ENCODE results near the gene HOXB13. TPM values are rescaled to one million over a fixed set of nuclear protein-coding genes. Genes with fewer than 3 reads are reported as not detected.

The HOXB13 gene
- total RNA-seq, 4 donors from 2014 or later = not detected

GRCh38 chr17:48756830-48757251 lies 28.3 kb upstream of the HOXB13 start:
- no peaks in the 10 kb centered on the region for H3K9me3 ChIP-seq

GRCh38 chr17:48755356-48755755 lies 26.8 kb upstream of the HOXB13 start:
- no peaks in the 10 kb centered on the region for H3K36me3 ChIP-seq
- no peak overlapping the region for H3K27ac ChIP-seq
- peaks cover 0 to 9% of the 10 kb centered on the region in 2 donors for H3K4me1 ChIP-seq
- TF ChIP-seq POLR2A (IDR thresholded peaks at IDR 0.05) = no peak
- no peak for TF ChIP-seq CTCF (IDR thresholded peaks at IDR 0.05)
- H3K9me3 ChIP-seq = no peaks in the 10 kb centered on the region
- intact Hi-C loops (cut with DNase I; ENCODE audit: low total_unique reads) = no loop called here
- peaks cover 4 to 64% of the 10 kb centered on the region in 2 donors for H3K27me3 ChIP-seq
- no peak overlapping the region for H3K4me3 ChIP-seq
- DNase-seq = no peak

More at GRCh38 chr17:48756830-48757251, 28.3 kb upstream of the HOXB13 start:
- Histone ChIP-seq H3K27me3 (peaks cover 4 to 50% of the 10 kb centered on the region in 2 donors), H3K4me3 (no peak overlapping the region), H3K4me1 (peaks cover 0 to 9% of the 10 kb centered on the region in 2 donors), H3K36me3 (no peaks in the 10 kb centered on the region), H3K27ac (no peak overlapping the region)
- intact Hi-C loops (cut with DNase I; ENCODE audit: low total_unique reads) = no loop called here
- no peak for TF ChIP-seq CTCF (IDR thresholded peaks at IDR 0.05)
- no peak for TF ChIP-seq POLR2A (IDR thresholded peaks at IDR 0.05)
- no peak for DNase-seq

DNA sequence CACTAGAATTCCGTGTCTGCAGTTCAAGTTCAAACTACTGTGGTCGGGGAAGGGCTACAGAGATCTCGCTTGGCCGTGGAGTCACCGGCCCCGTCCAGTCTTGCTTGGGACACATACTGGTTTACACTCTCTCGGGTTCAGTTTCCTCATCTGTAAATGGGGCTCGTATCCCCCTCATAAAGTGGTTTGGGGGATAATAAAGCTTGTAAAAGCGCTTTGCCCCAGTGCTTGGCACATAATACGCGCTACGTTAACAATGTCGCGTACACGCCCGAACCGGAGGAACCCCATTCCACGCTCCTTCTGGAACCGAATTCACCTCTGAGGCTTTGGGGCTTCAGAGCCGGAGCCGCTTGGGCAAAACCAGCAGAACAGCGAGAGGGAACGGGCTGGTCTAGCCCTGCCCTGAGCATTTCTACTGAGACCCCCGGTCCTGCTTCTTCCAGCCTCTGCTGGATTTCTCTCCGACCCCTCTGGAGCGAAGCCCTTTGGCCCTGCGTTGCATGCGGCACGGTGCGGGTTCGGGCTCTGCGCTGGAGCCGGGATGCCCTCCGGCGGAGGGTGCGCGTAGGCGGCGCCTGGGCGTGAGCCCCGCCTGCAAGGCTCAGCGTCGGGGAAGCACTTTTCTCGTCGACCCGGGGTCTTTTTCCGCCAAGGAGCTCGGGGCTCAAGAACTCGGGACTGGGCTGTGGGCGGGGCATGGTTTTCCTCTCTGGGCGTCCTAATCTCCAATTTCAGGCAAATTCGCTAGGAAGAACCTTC lies 26.1 kb upstream of the HOXB13 start:
- intact Hi-C loops (cut with DNase I; ENCODE audit: low total_unique reads) = no loop called here
- Histone ChIP-seq H3K36me3 (no peaks in the 10 kb centered on the region), H3K27me3 (peaks cover 8 to 69% of the 10 kb centered on the region in 2 donors), H3K4me1 (peaks cover 0 to 9% of the 10 kb centered on the region in 2 donors), H3K4me3 (no peak overlapping the region), H3K27ac (no peak overlapping the region), H3K9me3 (no peaks in the 10 kb centered on the region)
- TF ChIP-seq CTCF (IDR thresholded peaks at IDR 0.05) = no peak
- no peak for TF ChIP-seq POLR2A (IDR thresholded peaks at IDR 0.05)
- no peak for DNase-seq

DNA sequence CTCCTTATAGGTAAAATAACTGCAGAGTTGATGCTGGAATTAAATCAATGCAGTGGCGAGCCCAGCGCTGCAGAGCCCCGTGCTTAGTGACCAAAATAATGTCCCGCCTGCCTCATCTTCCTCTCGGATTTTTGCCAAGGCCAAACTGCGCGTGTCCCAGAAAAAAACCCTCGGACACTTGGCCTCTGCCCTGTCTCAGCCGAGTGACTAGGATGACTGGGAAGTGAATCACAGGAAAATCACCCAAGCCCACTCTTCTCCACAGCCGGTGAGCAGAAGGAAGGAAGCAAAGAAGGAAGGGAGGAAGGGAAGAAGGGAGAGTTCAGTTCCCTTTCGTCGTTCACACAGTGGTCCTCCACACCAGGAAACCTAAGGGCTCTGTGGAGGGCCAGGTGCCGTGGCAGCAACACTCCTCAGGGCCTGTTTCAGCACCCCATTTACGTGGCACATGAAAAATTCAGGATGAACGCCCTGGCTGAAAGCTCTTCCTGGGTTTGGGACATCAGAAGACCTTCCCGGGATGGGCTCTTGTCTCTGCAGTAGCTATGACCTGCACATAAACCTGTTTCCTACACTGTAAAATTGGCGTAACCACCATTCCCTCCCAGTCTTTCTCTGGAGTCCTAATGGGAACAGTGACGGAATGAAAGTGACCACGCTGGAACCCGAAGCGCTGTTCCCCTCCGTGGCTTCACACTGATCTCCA lies 25.4 kb upstream of the HOXB13 start:
- Histone ChIP-seq H3K4me3 (no peak overlapping the region), H3K27me3 (peaks cover 15 to 69% of the 10 kb centered on the region in 2 donors), H3K27ac (no peak overlapping the region), H3K9me3 (no peaks in the 10 kb centered on the region), H3K36me3 (no peaks in the 10 kb centered on the region), H3K4me1 (peaks cover 0 to 9% of the 10 kb centered on the region in 2 donors)
- intact Hi-C loops (cut with DNase I; ENCODE audit: low total_unique reads) = no loop called here
- TF ChIP-seq CTCF (IDR thresholded peaks at IDR 0.05) (no peak), POLR2A (IDR thresholded peaks at IDR 0.05) (no peak)
- no peak for DNase-seq
